GM18870 (cell line): ENCODE results near the gene DKK1.

Experiments used
- ATAC-seq: cut with Tn5 transposase; IDR thresholded peaks from one replicate; pipeline ENCODE4 v1.9.1; 2021; ENCODE audit warnings: moderate library complexity; ENCODE audit not compliant: unreplicated experiment

Gene DKK1

GRCh38 chr10:52316500-52316899 is 2.4 kb downstream of the DKK1 start:
- ATAC-seq, result no peak

GRCh38 chr10:52318136-52318701 is 4.1 kb downstream of the DKK1 start:
- ATAC-seq, result no peak

- no peak for ATAC-seq
Observed at GRCh38 chr10:52318822-52319464, 4.9 kb downstream of the DKK1 start.

GRCh38 chr10:52319926-52320325 is 5.8 kb downstream of the DKK1 start:
- no peak for ATAC-seq

GRCh38 chr10:52322323-52322722 is 8.2 kb downstream of the DKK1 start:
- no peak for ATAC-seq

- no peak for ATAC-seq
Observed at GRCh38 chr10:52322936-52323335, 8.9 kb downstream of the DKK1 start.

GRCh38 chr10:52326382-52326781 is 12.3 kb downstream of the DKK1 start:
- ATAC-seq, result no peak

- no peak for ATAC-seq
Observed at GRCh38 chr10:52331638-52332364, 17.7 kb downstream of the DKK1 start.

GRCh38 chr10:52332815-52333214 is 18.7 kb downstream of the DKK1 start:
- no peak for ATAC-seq

- ATAC-seq, result no peak
Observed at GRCh38 chr10:52334595-52334994, 20.5 kb downstream of the DKK1 start.

- no peak for ATAC-seq
Observed at GRCh38 chr10:52335665-52336064, 21.6 kb downstream of the DKK1 start.

- ATAC-seq, result no peak
Observed at GRCh38 chr10:52337225-52337624, 23.1 kb downstream of the DKK1 start.

GRCh38 chr10:52343439-52343838 is 29.4 kb downstream of the DKK1 start:
- no peak for ATAC-seq

GRCh38 chr10:52346394-52347326 is 32.6 kb downstream of the DKK1 start:
- ATAC-seq, result no peak

- no peak for ATAC-seq
Observed at GRCh38 chr10:52347327-52347667, 33.2 kb downstream of the DKK1 start.

- ATAC-seq, result no peak
Observed at GRCh38 chr10:52348037-52348564, 34.0 kb downstream of the DKK1 start.

GRCh38 chr10:52351914-52352330 is 37.8 kb downstream of the DKK1 start:
- ATAC-seq, result no peak

- no peak for ATAC-seq
Observed at GRCh38 chr10:52353205-52353604, 39.1 kb downstream of the DKK1 start.

- no peak for ATAC-seq
Observed at GRCh38 chr10:52353960-52354394, 39.9 kb downstream of the DKK1 start.

- ATAC-seq, result no peak
Observed at GRCh38 chr10:52357971-52358370, 43.9 kb downstream of the DKK1 start.

- ATAC-seq, result no peak
Observed at GRCh38 chr10:52359441-52359840, 45.4 kb downstream of the DKK1 start.
